Keratinocyte (primary cell): ENCODE measurements around the gene UBE2I.

Source experiments
- EZH2 ChIP-seq: IDR thresholded peaks from one replicate; pipeline ENCODE4 v1.6.1; 2012; ENCODE audit warnings: inconsistent platforms, mild to moderate bottlenecking, low read length, moderate library complexity
- TF ChIP-seq, protein P1 (sequence below), 3 experiments: IDR thresholded peaks in 1 of 3; conservative IDR thresholded peaks in 1 of 3; optimal IDR thresholded peaks in 1 of 3; 2 replicates in 2 of 3; 3 replicates in 1 of 3; pipeline versions ENCODE3 to v1.5.1; 2011; ENCODE audit warnings: low read length in 3 of 3, mild to moderate bottlenecking in 3 of 3, moderate library complexity in 2 of 3, control low read depth in 1 of 3, inconsistent platforms in 1 of 3; ENCODE audit not compliant: insufficient read depth in 2 of 3; ENCODE audit errors: extremely low read depth in 1 of 3

DNA sequence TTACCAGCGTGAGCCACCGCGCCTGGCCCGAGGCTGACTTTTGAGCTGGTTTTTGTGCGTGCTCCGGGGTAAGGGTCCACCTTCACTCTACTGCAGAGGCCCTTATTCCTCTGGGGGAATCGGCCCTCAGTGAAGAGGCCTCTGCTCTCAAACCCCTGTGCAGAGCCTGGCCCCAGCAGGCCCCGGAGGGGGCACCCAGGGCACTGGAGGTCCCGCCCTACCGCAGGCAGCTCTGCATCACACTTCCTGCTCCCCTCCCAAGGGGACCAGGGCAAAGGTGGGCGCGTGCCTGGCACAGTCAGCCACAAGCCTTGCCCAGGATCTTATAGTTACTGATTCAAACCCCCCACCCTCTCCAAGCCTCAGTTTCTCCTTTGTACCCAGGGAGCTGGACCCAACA, 3.6 kb upstream of the UBE2I start:
- TF ChIP-seq, protein P1, sequence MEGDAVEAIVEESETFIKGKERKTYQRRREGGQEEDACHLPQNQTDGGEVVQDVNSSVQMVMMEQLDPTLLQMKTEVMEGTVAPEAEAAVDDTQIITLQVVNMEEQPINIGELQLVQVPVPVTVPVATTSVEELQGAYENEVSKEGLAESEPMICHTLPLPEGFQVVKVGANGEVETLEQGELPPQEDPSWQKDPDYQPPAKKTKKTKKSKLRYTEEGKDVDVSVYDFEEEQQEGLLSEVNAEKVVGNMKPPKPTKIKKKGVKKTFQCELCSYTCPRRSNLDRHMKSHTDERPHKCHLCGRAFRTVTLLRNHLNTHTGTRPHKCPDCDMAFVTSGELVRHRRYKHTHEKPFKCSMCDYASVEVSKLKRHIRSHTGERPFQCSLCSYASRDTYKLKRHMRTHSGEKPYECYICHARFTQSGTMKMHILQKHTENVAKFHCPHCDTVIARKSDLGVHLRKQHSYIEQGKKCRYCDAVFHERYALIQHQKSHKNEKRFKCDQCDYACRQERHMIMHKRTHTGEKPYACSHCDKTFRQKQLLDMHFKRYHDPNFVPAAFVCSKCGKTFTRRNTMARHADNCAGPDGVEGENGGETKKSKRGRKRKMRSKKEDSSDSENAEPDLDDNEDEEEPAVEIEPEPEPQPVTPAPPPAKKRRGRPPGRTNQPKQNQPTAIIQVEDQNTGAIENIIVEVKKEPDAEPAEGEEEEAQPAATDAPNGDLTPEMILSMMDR (optimal IDR thresholded peaks at IDR 0.05 in 1 of 3, IDR thresholded peaks at IDR 0.05 in 1 of 3, conservative IDR thresholded peaks at IDR 0.05 in 1 of 3; ENCODE audit: extremely low read depth in 1 of 3, insufficient read depth in 2 of 3, low read length in 3 of 3): no peak
- no peak for TF ChIP-seq EZH2
